HepG2 (cell line): ENCODE data around the gene SS18L1. TPM values are rescaled to one million over a fixed set of nuclear protein-coding genes. Genes with fewer than 3 reads are reported as not detected.

Experiments used
- AKNA ChIP-seq: sonication (generic); formaldehyde crosslinking; IDR thresholded peaks from 2 replicates; pipeline ENCODE4 v1.4.0; 2020; ENCODE audit warnings: missing genetic modification reagents, borderline replicate concordance
- HNF1B ChIP-seq: sonication (generic); formaldehyde crosslinking; IDR thresholded peaks from 2 replicates; pipeline ENCODE4 v1.5.1; 2020; ENCODE audit warnings: mild to moderate bottlenecking, moderate library complexity, missing genetic modification reagents
- IKZF5 ChIP-seq: IDR thresholded peaks from 2 replicates; pipeline ENCODE4 v1.6.1; 2018; ENCODE audit warnings: missing genetic modification reagents, mild to moderate bottlenecking, missing compliant biosample characterization
- IRF2 ChIP-seq: IDR thresholded peaks from 2 replicates; pipeline ENCODE4 v1.6.1; 2018; ENCODE audit warnings: missing genetic modification reagents, missing compliant biosample characterization
- KLF11 ChIP-seq: IDR thresholded peaks from 2 replicates; pipeline ENCODE4 v1.6.1; 2016; ENCODE audit warnings: missing compliant biosample characterization
- MBD4 ChIP-seq: IDR thresholded peaks from 2 replicates; pipeline ENCODE4 v1.6.1; 2012; ENCODE audit warnings: low read length, inconsistent platforms, borderline replicate concordance
- NFE2L1 ChIP-seq: sonication (generic); formaldehyde crosslinking; IDR thresholded peaks from 2 replicates; pipeline ENCODE4 v1.4.0; 2020; ENCODE audit warnings: missing genetic modification reagents, mild to moderate bottlenecking, borderline replicate concordance
- NR0B2 ChIP-seq: sonication (generic); formaldehyde crosslinking; IDR thresholded peaks from 2 replicates; pipeline ENCODE4 v1.4.0; 2020; ENCODE audit warnings: mild to moderate bottlenecking, missing genetic modification reagents
- REL ChIP-seq: sonication (generic); formaldehyde crosslinking; conservative IDR thresholded peaks from 2 replicates; pipeline ENCODE4 v1.8.0; 2022; ENCODE audit warnings: mild to moderate bottlenecking, missing genetic modification reagents, moderate library complexity
- REPIN1 ChIP-seq: sonication (generic); formaldehyde crosslinking; IDR thresholded peaks from 2 replicates; pipeline ENCODE4 v1.8.0; 2022; ENCODE audit warnings: missing genetic modification reagents, low read depth, mild to moderate bottlenecking, borderline replicate concordance
- RNF2 ChIP-seq: fragments of 450-650 bp; conservative IDR thresholded peaks from 2 replicates; pipeline ENCODE4 v1.6.1; 2016; ENCODE audit warnings: low read depth
- WIZ ChIP-seq: sonication (generic); formaldehyde crosslinking; IDR thresholded peaks from 2 replicates; pipeline ENCODE4 v1.5.1; 2020; ENCODE audit warnings: mild to moderate bottlenecking, missing genetic modification reagents
- ZFP36L2 ChIP-seq: sonication (generic); formaldehyde crosslinking; IDR thresholded peaks from 2 replicates; pipeline ENCODE4 v1.4.0; 2020; ENCODE audit warnings: missing genetic modification reagents
- ZNF235 ChIP-seq: sonication (generic); formaldehyde crosslinking; IDR thresholded peaks from 2 replicates; pipeline ENCODE4 v1.8.1; 2023; ENCODE audit warnings: mild to moderate bottlenecking, missing genetic modification reagents, borderline replicate concordance
- ZNF24 ChIP-seq: fragments of 450-650 bp; IDR thresholded peaks from 2 replicates; pipeline ENCODE4 v1.6.1; 2017; ENCODE audit warnings: antibody characterized with exemption, mild to moderate bottlenecking
- ZNF44 ChIP-seq: sonication (generic); formaldehyde crosslinking; IDR thresholded peaks from 2 replicates; pipeline ENCODE4 v1.5.1; 2020; ENCODE audit warnings: mild to moderate bottlenecking, missing genetic modification reagents
- ZNF484 ChIP-seq: sonication (generic); formaldehyde crosslinking; IDR thresholded peaks from 2 replicates; pipeline ENCODE4 v1.5.1; 2020; ENCODE audit warnings: mild to moderate bottlenecking, low read depth, missing genetic modification reagents, borderline replicate concordance
- ZNF740 ChIP-seq: sonication (generic); formaldehyde crosslinking; IDR thresholded peaks from 2 replicates; pipeline ENCODE4 v1.4.0; 2020; ENCODE audit warnings: missing genetic modification reagents
- ZNF891 ChIP-seq: sonication (generic); formaldehyde crosslinking; IDR thresholded peaks from 2 replicates; pipeline ENCODE4 v1.5.0; 2020; ENCODE audit warnings: mild to moderate bottlenecking, missing genetic modification reagents
- ZSCAN31 ChIP-seq: sonication (generic); formaldehyde crosslinking; IDR thresholded peaks from 2 replicates; pipeline ENCODE4 v1.5.0; 2020; ENCODE audit warnings: low read depth, mild to moderate bottlenecking, missing genetic modification reagents
- polyA plus RNA-seq, 8 experiments: library from polyadenylated mRNA; depleted of rRNA in 3 of 8; stranded (reverse) in 7 of 8; unstranded in 1 of 8; fragments of >200 nt; fragmentation: Illumina TruSeq in 4 of 8; extraction: Trizol in 4 of 8; gene quantifications; 2 replicates each; pipeline versions ENCODE4 v1.2.1 to v1.2.3, GENCODE V29; 2011 to 2016; ENCODE audit warnings: low read depth in 4 of 8, missing spikeins in 1 of 8, mixed read lengths in 1 of 8; ENCODE audit not compliant: insufficient read depth in 1 of 8
- total RNA-seq, 5 experiments: library from RNA; depleted of rRNA; stranded (reverse); fragments of >200 nt; fragmentation: Illumina TruSeq; extraction: Trizol; gene quantifications; 2 replicates each; pipeline ENCODE4 v1.2.3, GENCODE V29; 2016; ENCODE audit warnings: low read depth in 1 of 5

The SS18L1 gene
- total and polyA plus RNA-seq, 2 of the 13 experiments (the other 11 are each of a cell fraction or from before 2014, with no cell fraction given), result 17.8 to 27.6 TPM

GRCh38 chr20:62182469-62183425 lies 39.2 kb downstream of the SS18L1 start, which contains the start of gene MTG2 (continued):
- peak; percentile 93 for TF ChIP-seq AKNA (CRISPR knock-in tag)
- peak; percentile 62 for TF ChIP-seq ZNF44 (CRISPR knock-in tag)
- peak; percentile 96 for TF ChIP-seq NR0B2
- peak; percentile 98 for TF ChIP-seq HNF1B
- peak; percentile 80 for TF ChIP-seq ZNF235 (CRISPR knock-in tag)
- TF ChIP-seq ZNF484 (CRISPR knock-in tag), result 0 out of 2 replicates have a peak, but pooled peaks have one; percentile 63
- TF ChIP-seq ZNF24, result no peak
- TF ChIP-seq RNF2, result peak; percentile 97
- TF ChIP-seq IKZF5 (CRISPR knock-in tag), result peak; percentile 97
- TF ChIP-seq WIZ (CRISPR knock-in tag), result peak; percentile 87; the same call in 1 of the 2 replicates
- peak; percentile 95 for TF ChIP-seq KLF11 (CRISPR knock-in tag)
- peak; percentile 99 for TF ChIP-seq ZSCAN31 (CRISPR knock-in tag)
- peak; percentile 80; the same call in 1 of the 2 replicates for TF ChIP-seq NFE2L1 (CRISPR knock-in tag)
- TF ChIP-seq ZNF740, result peak; percentile 87
- TF ChIP-seq REPIN1 (CRISPR knock-in tag), result peak; percentile 99
- 0 out of 2 replicates have a peak, but pooled peaks have one; percentile 92 for TF ChIP-seq REL
- TF ChIP-seq ZNF891 (CRISPR knock-in tag), result peak; percentile 98
- TF ChIP-seq IRF2 (CRISPR knock-in tag), result peak; percentile 99
- no peak; the same call in 1 of the 2 replicates for TF ChIP-seq ZFP36L2
- no peak for TF ChIP-seq MBD4
